ENCODE results near the gene EXD1. TPM values are rescaled to one million over a fixed set of nuclear protein-coding genes. Genes with fewer than 3 reads are reported as not detected.
"Not testable (repeated sequence)": the region's sequence is repeated elsewhere in the genome, so short reads cannot be mapped to it uniquely, and the experiment has no call there.

The EXD1 gene
- total RNA-seq, 2 experiments from 2014 or later, result not detected

GRCh38 chr15:41148065-41148464 is 82.5 kb downstream of the EXD1 start:
- no peaks in the 10 kb centered on the region for H3K4me1 ChIP-seq (ENCODE audit: insufficient read depth, low read length, poor library complexity, severe bottlenecking)
- intact Hi-C loops (cut with micrococcal nuclease; ENCODE audit: unreplicated experiment), result no loop called here
- H3K27ac ChIP-seq (ENCODE audit: low read depth, low read length, poor library complexity, severe bottlenecking), result no peak overlapping the region
- H2AFZ ChIP-seq (ENCODE audit: low read length), result no peak overlapping the region
- H3K9me3 ChIP-seq (ENCODE audit: low read length), result no peaks in the 10 kb centered on the region
- BruUV-seq (replicated peaks), result no TSS peak
- H3K4me2 ChIP-seq (ENCODE audit: low read length), result no peak overlapping the region
- POLR2A ChIA-PET, result no interaction called here
- no peaks in the 10 kb centered on the region for H3K36me3 ChIP-seq (ENCODE audit: insufficient read depth, low read length)
- no peaks in the 10 kb centered on the region for H3K9me2 ChIP-seq (ENCODE audit: insufficient read depth, low read length)
- no peak overlapping the region for H3K4me3 ChIP-seq (ENCODE audit: low read depth, low read length, poor library complexity, severe bottlenecking)
- CTCF ChIA-PET (ENCODE audit: unreplicated experiment), result no interaction called here
- no peak for TF ChIP-seq CTCF (conservative IDR thresholded peaks at IDR 0.05; ENCODE audit: low read length)
- no peak for TF ChIP-seq EZH2phosphoT487 (IDR thresholded peaks at IDR 0.05; ENCODE audit: borderline replicate concordance, low read depth, low read length)
- no peaks in the 10 kb centered on the region for H3K79me2 ChIP-seq (ENCODE audit: insufficient read depth, low read depth, low read length)
- no peaks in the 10 kb centered on the region for H4K20me1 ChIP-seq (ENCODE audit: insufficient read depth, low read length)
- no peak for DNase-seq (ENCODE audit: low spot score)

- Histone ChIP-seq H3K4me2 (ENCODE audit: low read length) (no peak overlapping the region), H3K4me1 (ENCODE audit: insufficient read depth, low read length, poor library complexity, severe bottlenecking) (no peaks in the 10 kb centered on the region), H3K27ac (ENCODE audit: low read depth, low read length, poor library complexity, severe bottlenecking) (no peak overlapping the region), H3K36me3 (ENCODE audit: insufficient read depth, low read length) (no peaks in the 10 kb centered on the region), H3K4me3 (ENCODE audit: low read depth, low read length, poor library complexity, severe bottlenecking) (no peak overlapping the region), H2AFZ (ENCODE audit: low read length) (no peak overlapping the region), H3K9me2 (ENCODE audit: insufficient read depth, low read length) (no peaks in the 10 kb centered on the region), H3K79me2 (ENCODE audit: insufficient read depth, low read depth, low read length) (no peaks in the 10 kb centered on the region), H3K9me3 (ENCODE audit: low read length) (no peaks in the 10 kb centered on the region), H4K20me1 (ENCODE audit: insufficient read depth, low read length) (no peaks in the 10 kb centered on the region)
- POLR2A ChIA-PET, result interaction anchor here (0.7 kb wide), 1 partner anchor 11 kb away, joined by 4 read pairs; no protein-coding TSS in a partner anchor
- no peak for DNase-seq (ENCODE audit: low spot score)
- no peak for TF ChIP-seq EZH2phosphoT487 (IDR thresholded peaks at IDR 0.05; ENCODE audit: borderline replicate concordance, low read depth, low read length)
- BruUV-seq (replicated peaks), result no TSS peak
- CTCF ChIA-PET (ENCODE audit: unreplicated experiment), result no interaction called here
- intact Hi-C loops (cut with micrococcal nuclease; ENCODE audit: unreplicated experiment), result no loop called here
Measured at GRCh38 chr15:41139619-41140018, 90.9 kb downstream of the EXD1 start.

- H2AFZ ChIP-seq (ENCODE audit: low read length); H3K4me1 ChIP-seq (ENCODE audit: insufficient read depth, low read length, poor library complexity, severe bottlenecking); H3K36me3 ChIP-seq (ENCODE audit: insufficient read depth, low read length); H3K9me3 ChIP-seq (ENCODE audit: low read length); CTCF ChIA-PET (ENCODE audit: unreplicated experiment); H3K79me2 ChIP-seq (ENCODE audit: insufficient read depth, low read depth, low read length); H3K4me3 ChIP-seq (ENCODE audit: low read depth, low read length, poor library complexity, severe bottlenecking); H3K9me2 ChIP-seq (ENCODE audit: insufficient read depth, low read length); BruUV-seq (replicated peaks); DNase-seq (ENCODE audit: low spot score); H3K27ac ChIP-seq (ENCODE audit: low read depth, low read length, poor library complexity, severe bottlenecking); H4K20me1 ChIP-seq (ENCODE audit: insufficient read depth, low read length); H3K4me2 ChIP-seq (ENCODE audit: low read length); intact Hi-C loops (cut with micrococcal nuclease; ENCODE audit: unreplicated experiment): not testable (repeated sequence)
- POLR2A ChIA-PET, result interaction anchor here (0.7 kb wide), 1 partner anchor 12 kb away, joined by 4 read pairs; no protein-coding TSS in a partner anchor
Measured at GRCh38 chr15:41139112-41139511, 91.4 kb downstream of the EXD1 start.

DNA sequence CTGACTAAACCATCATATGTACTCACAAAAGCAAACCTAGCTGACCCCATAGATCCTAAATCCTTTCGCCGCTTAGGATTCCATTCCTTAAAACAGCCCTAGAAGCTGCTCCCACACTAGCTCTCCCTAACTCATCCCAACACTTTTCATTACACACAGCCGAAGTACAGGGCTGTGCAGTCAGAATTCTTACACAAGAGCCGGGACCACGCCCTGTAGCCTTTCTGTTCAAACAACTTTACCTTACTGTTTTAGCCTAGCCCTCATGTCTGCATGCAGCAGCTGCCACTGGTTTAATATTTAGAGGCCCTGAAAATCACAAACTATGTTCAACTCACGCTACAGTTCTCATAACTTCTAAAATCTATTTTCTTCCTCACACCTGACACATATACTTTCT is 95.0 kb downstream of the EXD1 start:
- POLR2A ChIA-PET, result interaction anchor here (0.6 kb wide), 1 partner anchor 15 kb away, joined by 3 read pairs; no protein-coding TSS in a partner anchor
- CTCF ChIA-PET (ENCODE audit: unreplicated experiment), result not testable (repeated sequence)

More for the DNA sequence above, 95.0 kb downstream of the EXD1 start:
- H3K9me3 ChIP-seq (ENCODE audit: low read length); H2AFZ ChIP-seq (ENCODE audit: low read length); H3K79me2 ChIP-seq (ENCODE audit: insufficient read depth, low read depth, low read length); H4K20me1 ChIP-seq (ENCODE audit: insufficient read depth, low read length); BruUV-seq (replicated peaks); H3K27ac ChIP-seq (ENCODE audit: low read depth, low read length, poor library complexity, severe bottlenecking); intact Hi-C loops (cut with micrococcal nuclease; ENCODE audit: unreplicated experiment); H3K4me1 ChIP-seq (ENCODE audit: insufficient read depth, low read length, poor library complexity, severe bottlenecking); H3K36me3 ChIP-seq (ENCODE audit: insufficient read depth, low read length); H3K9me2 ChIP-seq (ENCODE audit: insufficient read depth, low read length); DNase-seq (ENCODE audit: low spot score); H3K4me3 ChIP-seq (ENCODE audit: low read depth, low read length, poor library complexity, severe bottlenecking); H3K4me2 ChIP-seq (ENCODE audit: low read length): not testable (repeated sequence)

Data from OCI-LY7 (cell line).